ENCODE measurements around the gene CPLX3. TPM values are rescaled to one million over a fixed set of nuclear protein-coding genes. Genes with fewer than 3 reads are reported as not detected.

CPLX3 gene
- total and polyA plus RNA-seq, 2 donors (not counting 3 experiments of a cell fraction or from before 2014, with no cell fraction given), result not detected

DNA sequence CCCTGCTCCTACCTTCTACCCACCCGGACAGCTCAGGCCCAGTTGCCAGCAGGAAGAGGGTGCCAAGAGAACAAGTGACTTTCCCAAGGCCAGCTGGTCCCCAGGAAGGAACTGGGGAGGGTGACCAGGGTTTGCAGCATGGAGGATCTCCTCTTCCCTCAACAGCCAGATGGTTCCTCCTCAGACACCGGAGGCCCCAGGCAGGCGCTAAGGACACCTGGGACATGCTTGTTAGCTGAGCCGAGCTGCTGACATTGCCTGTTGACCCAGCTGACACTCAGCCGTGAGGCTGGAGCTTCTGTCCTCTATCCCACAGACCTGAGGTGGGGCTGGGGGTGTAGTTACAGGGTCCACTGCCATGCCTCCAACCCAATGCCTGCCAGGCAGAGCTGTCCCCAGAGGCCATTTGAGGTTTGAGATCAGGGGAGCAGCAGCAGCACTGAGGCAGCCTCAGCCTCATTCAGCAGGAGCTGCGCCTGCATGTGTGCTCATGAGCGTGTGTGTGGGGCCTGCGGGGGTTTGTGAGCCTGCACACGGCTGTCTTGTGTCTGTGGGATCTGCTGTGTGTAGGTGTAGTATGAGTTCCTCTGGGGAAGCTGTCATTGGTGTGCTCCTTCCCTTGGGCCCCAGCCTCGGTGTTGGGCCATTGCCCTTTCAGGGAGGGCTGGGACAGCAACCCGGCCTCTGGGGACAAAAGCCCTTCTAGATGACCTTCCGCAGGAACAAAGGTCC, 7.1 kb downstream of the CPLX3 start:
- Histone ChIP-seq H3K36me3 (ENCODE audit: control insufficient read depth in 2 of 2, extremely low read depth in 1 of 2, insufficient read depth in 2 of 2, low read length in 2 of 2) (peaks cover 0 to 4% of the 10 kb centered on the region in 2 experiments), H3K9me1 (replicated peaks; ENCODE audit: control insufficient read depth, extremely low read depth, insufficient read depth, low read length) (no peaks in the 10 kb centered on the region), H3K9me3 (replicated peaks; ENCODE audit: control insufficient read depth, insufficient read depth, low read length) (no peaks in the 10 kb centered on the region), H2AFZ (ENCODE audit: low read depth, low read length) (no peak overlapping the region), H3K27ac (ENCODE audit: insufficient read depth, low read depth, low read length) (no peak overlapping the region), H3K27me3 (ENCODE audit: control insufficient read depth in 2 of 2, insufficient read depth in 2 of 2, low read length in 2 of 2) (peaks cover 0 to 5% of the 10 kb centered on the region in 2 experiments), H3K9ac (replicated peaks; ENCODE audit: extremely low read depth, insufficient read depth, low read length) (no peak overlapping the region), H4K20me1 (replicated peaks; ENCODE audit: control insufficient read depth, extremely low read depth, insufficient read depth, low read length) (no peaks in the 10 kb centered on the region), H3K79me2 (ENCODE audit: control insufficient read depth, insufficient read depth, low read length) (no peaks in the 10 kb centered on the region), H3K4me1 (ENCODE audit: control insufficient read depth, extremely low read depth, insufficient read depth, low read length) (no peaks in the 10 kb centered on the region), H3K4me3 (replicated peaks in 1 of 3; ENCODE audit: insufficient read depth in 1 of 3, low read depth in 1 of 3, low read length in 3 of 3) (no peak overlapping the region), H3K4me2 (ENCODE audit: insufficient read depth, low read length) (no peak overlapping the region)
- ChIA-PET CTCF (interaction anchor here (0.7 to 1.4 kb wide), 2 partner anchors 62 to 65 kb away, joined by 3 to 14 read pairs; no protein-coding TSS in a partner anchor), POLR2A (no interaction called here)
- DNase-seq (ENCODE audit: low read depth, low spot score) (no peak), FAIRE-seq (no peak)
- BruUV-seq (replicated peaks), result no TSS peak
- intact Hi-C loops (cut with micrococcal nuclease) (loop anchor here (2.0 kb wide), 1 partner anchor 33 kb away; no protein-coding TSS in a partner anchor), dilution Hi-C loops (cut with MboI; ENCODE audit: extremely low pct_ligation_motif_present, low sequenced_read_pairs) (no loop called here)
- TF ChIP-seq GATA2 (IDR thresholded peaks at IDR 0.05; ENCODE audit: insufficient read depth, insufficient read length, low read depth, low read length) (no peak), POLR2A (IDR thresholded peaks at IDR 0.05; ENCODE audit: low read depth, low read length) (no peak), JUN (IDR thresholded peaks at IDR 0.05; ENCODE audit: borderline replicate concordance, insufficient read depth, insufficient read length, low read depth) (no peak), MYC (IDR thresholded peaks at IDR 0.05; ENCODE audit: low read depth, low read length) (no peak), FOS (IDR thresholded peaks at IDR 0.05; ENCODE audit: borderline replicate concordance, insufficient read depth, low read length) (no peak), EZH2 (IDR thresholded peaks at IDR 0.05; ENCODE audit: borderline replicate concordance, low read depth, low read length, severe bottlenecking) (no peak), POLR2AphosphoS5 (IDR thresholded peaks at IDR 0.05; ENCODE audit: insufficient read depth, low read depth, low read length) (no peak)
- TF ChIP-seq, protein P1, sequence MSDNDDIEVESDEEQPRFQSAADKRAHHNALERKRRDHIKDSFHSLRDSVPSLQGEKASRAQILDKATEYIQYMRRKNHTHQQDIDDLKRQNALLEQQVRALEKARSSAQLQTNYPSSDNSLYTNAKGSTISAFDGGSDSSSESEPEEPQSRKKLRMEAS (IDR thresholded peaks at IDR 0.05; ENCODE audit: insufficient read depth, insufficient read length), result no peak
- TF ChIP-seq, protein P2, sequence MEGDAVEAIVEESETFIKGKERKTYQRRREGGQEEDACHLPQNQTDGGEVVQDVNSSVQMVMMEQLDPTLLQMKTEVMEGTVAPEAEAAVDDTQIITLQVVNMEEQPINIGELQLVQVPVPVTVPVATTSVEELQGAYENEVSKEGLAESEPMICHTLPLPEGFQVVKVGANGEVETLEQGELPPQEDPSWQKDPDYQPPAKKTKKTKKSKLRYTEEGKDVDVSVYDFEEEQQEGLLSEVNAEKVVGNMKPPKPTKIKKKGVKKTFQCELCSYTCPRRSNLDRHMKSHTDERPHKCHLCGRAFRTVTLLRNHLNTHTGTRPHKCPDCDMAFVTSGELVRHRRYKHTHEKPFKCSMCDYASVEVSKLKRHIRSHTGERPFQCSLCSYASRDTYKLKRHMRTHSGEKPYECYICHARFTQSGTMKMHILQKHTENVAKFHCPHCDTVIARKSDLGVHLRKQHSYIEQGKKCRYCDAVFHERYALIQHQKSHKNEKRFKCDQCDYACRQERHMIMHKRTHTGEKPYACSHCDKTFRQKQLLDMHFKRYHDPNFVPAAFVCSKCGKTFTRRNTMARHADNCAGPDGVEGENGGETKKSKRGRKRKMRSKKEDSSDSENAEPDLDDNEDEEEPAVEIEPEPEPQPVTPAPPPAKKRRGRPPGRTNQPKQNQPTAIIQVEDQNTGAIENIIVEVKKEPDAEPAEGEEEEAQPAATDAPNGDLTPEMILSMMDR (IDR thresholded peaks at IDR 0.05; ENCODE audit: extremely low read depth in 1 of 2, insufficient read depth in 1 of 2, low read depth in 1 of 2, low read length in 2 of 2), result no peak

Data from endothelial cell of umbilical vein (primary cell).